Measurements from ENCODE around the gene IL3RA.

DNA sequence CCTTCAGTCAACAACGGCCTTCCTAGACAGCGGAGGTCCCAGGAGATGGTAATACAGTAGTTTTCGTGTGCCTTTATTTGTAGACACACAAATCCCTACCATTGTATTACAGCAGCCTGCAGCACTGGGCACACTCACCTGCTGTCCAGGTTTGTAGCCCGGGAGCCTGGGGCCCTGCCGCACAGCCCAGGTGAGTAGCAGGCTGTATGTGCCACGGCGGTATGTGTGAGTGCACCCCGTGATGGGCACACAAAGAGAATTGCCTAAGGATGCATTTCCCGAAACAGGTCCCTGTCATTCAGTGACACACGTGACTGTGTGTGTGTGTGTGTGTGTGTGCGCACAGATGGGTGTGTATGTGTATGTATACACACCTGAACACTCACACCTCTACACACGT, 63.5 kb downstream of the IL3RA start:
- TF ChIP-seq, protein P1, sequence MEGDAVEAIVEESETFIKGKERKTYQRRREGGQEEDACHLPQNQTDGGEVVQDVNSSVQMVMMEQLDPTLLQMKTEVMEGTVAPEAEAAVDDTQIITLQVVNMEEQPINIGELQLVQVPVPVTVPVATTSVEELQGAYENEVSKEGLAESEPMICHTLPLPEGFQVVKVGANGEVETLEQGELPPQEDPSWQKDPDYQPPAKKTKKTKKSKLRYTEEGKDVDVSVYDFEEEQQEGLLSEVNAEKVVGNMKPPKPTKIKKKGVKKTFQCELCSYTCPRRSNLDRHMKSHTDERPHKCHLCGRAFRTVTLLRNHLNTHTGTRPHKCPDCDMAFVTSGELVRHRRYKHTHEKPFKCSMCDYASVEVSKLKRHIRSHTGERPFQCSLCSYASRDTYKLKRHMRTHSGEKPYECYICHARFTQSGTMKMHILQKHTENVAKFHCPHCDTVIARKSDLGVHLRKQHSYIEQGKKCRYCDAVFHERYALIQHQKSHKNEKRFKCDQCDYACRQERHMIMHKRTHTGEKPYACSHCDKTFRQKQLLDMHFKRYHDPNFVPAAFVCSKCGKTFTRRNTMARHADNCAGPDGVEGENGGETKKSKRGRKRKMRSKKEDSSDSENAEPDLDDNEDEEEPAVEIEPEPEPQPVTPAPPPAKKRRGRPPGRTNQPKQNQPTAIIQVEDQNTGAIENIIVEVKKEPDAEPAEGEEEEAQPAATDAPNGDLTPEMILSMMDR (optimal IDR thresholded peaks at IDR 0.05 in 1 of 3, IDR thresholded peaks at IDR 0.05 in 1 of 3, conservative IDR thresholded peaks at IDR 0.05 in 1 of 3; ENCODE audit: extremely low read depth in 1 of 3, insufficient read depth in 2 of 3, low read length in 3 of 3) = no peak
- no peak for TF ChIP-seq EZH2 (IDR thresholded peaks at IDR 0.05; ENCODE audit: low read length)
